HEK293 (cell line): ENCODE data around the gene CNTLN.

Source experiments
- ATF2 ChIP-seq: fragments of 450-650 bp; formaldehyde crosslinking; IDR thresholded peaks from 2 replicates; pipeline ENCODE4 v1.5.1; 2016; ENCODE audit warnings: missing biosample characterization, missing genetic modification characterization, low read depth
- GLIS1 ChIP-seq: fragments of 450-650 bp; formaldehyde crosslinking; IDR thresholded peaks from 2 replicates; pipeline ENCODE4 v1.5.1; 2016; ENCODE audit warnings: missing biosample characterization, missing genetic modification characterization
- HOXC10 ChIP-seq: sonication (generic); formaldehyde crosslinking; IDR thresholded peaks from 2 replicates; pipeline ENCODE4 v1.8.1; 2023; ENCODE audit warnings: mild to moderate bottlenecking, missing genetic modification reagents
- HOXD13 ChIP-seq: sonication (generic); formaldehyde crosslinking; IDR thresholded peaks from 2 replicates; pipeline ENCODE4 v1.8.0; 2022; ENCODE audit warnings: missing genetic modification reagents, borderline replicate concordance
- KLF7 ChIP-seq: fragments of 450-650 bp; formaldehyde crosslinking; IDR thresholded peaks from 2 replicates; pipeline ENCODE4 v1.5.1; 2016; ENCODE audit warnings: missing biosample characterization, missing genetic modification characterization, borderline replicate concordance
- MZF1 ChIP-seq: fragments of 450-650 bp; formaldehyde crosslinking; IDR thresholded peaks from 2 replicates; pipeline ENCODE4 v1.5.1; 2017; ENCODE audit warnings: missing biosample characterization, missing genetic modification characterization, borderline replicate concordance
- PBX3 ChIP-seq: sonication (generic); formaldehyde crosslinking; IDR thresholded peaks from 2 replicates; pipeline ENCODE4 v1.8.1; 2022; ENCODE audit warnings: mild to moderate bottlenecking, moderate library complexity, missing genetic modification reagents
- REPIN1 ChIP-seq: fragments of 450-650 bp; formaldehyde crosslinking; IDR thresholded peaks from 2 replicates; pipeline ENCODE4 v1.5.1; 2017; ENCODE audit warnings: missing biosample characterization, missing genetic modification characterization, low read depth
- TRIM28 ChIP-seq: IDR thresholded peaks from 2 replicates; pipeline ENCODE4 v1.6.1; 2011; ENCODE audit warnings: low read length, control low read depth, borderline replicate concordance
- ZBTB17 ChIP-seq: fragments of 450-650 bp; formaldehyde crosslinking; IDR thresholded peaks from 2 replicates; pipeline ENCODE4 v1.5.1; 2016; ENCODE audit warnings: missing biosample characterization, missing genetic modification characterization
- ZNF169 ChIP-seq: fragments of 450-650 bp; formaldehyde crosslinking; IDR thresholded peaks from 2 replicates; pipeline ENCODE4 v1.5.1; 2016; ENCODE audit warnings: missing biosample characterization, missing genetic modification characterization
- ZNF211 ChIP-seq: fragments of 450-650 bp; formaldehyde crosslinking; IDR thresholded peaks from 2 replicates; pipeline ENCODE4 v1.5.1; 2016; ENCODE audit warnings: low read depth, missing biosample characterization, missing genetic modification characterization
- ZNF221 ChIP-seq: fragments of 450-650 bp; formaldehyde crosslinking; IDR thresholded peaks from 2 replicates; pipeline ENCODE4 v1.5.1; 2017; ENCODE audit warnings: missing biosample characterization, missing genetic modification characterization, borderline replicate concordance
- ZNF280D ChIP-seq: fragments of 450-650 bp; formaldehyde crosslinking; IDR thresholded peaks from 2 replicates; pipeline ENCODE4 v1.5.1; 2016; ENCODE audit warnings: missing biosample characterization, missing genetic modification characterization
- ZNF37A ChIP-seq: fragments of 450-650 bp; IDR thresholded peaks from 2 replicates; pipeline ENCODE4 v1.5.1; 2018; ENCODE audit warnings: missing biosample characterization, missing genetic modification characterization
- ZNF423 ChIP-seq: fragments of 450-650 bp; formaldehyde crosslinking; IDR thresholded peaks from 2 replicates; pipeline ENCODE4 v1.5.1; 2016; ENCODE audit warnings: missing biosample characterization, missing genetic modification characterization
- ZNF449 ChIP-seq: fragments of 450-650 bp; formaldehyde crosslinking; IDR thresholded peaks from 2 replicates; pipeline ENCODE4 v1.5.1; 2017; ENCODE audit warnings: missing biosample characterization, mild to moderate bottlenecking, missing genetic modification characterization, moderate library complexity
- ZNF510 ChIP-seq: fragments of 450-650 bp; formaldehyde crosslinking; IDR thresholded peaks from 2 replicates; pipeline ENCODE4 v1.5.1; 2018; ENCODE audit warnings: mild to moderate bottlenecking, missing genetic modification characterization, missing biosample characterization; ENCODE audit not compliant: insufficient replicate concordance
- ZNF518A ChIP-seq: fragments of 450-650 bp; formaldehyde crosslinking; conservative IDR thresholded peaks from 2 replicates; pipeline ENCODE4 v1.5.1; 2016; ENCODE audit warnings: low read depth, missing biosample characterization, missing genetic modification characterization
- ZNF549 ChIP-seq: fragments of 450-650 bp; IDR thresholded peaks from 2 replicates; pipeline ENCODE4 v1.5.1; 2018; ENCODE audit warnings: missing biosample characterization, missing genetic modification characterization, mild to moderate bottlenecking, inconsistent platforms, moderate library complexity
- ZNF585B ChIP-seq: fragments of 450-650 bp; formaldehyde crosslinking; IDR thresholded peaks from 2 replicates; pipeline ENCODE4 v1.5.1; 2016; ENCODE audit warnings: missing biosample characterization, missing genetic modification characterization
- ZNF596 ChIP-seq: fragments of 450-650 bp; IDR thresholded peaks from 2 replicates; pipeline ENCODE4 v1.5.0; 2018; ENCODE audit warnings: missing biosample characterization, mild to moderate bottlenecking, missing genetic modification characterization, moderate library complexity
- ZNF610 ChIP-seq: fragments of 450-650 bp; formaldehyde crosslinking; IDR thresholded peaks from 2 replicates; pipeline ENCODE4 v1.5.1; 2016; ENCODE audit warnings: missing biosample characterization, missing genetic modification characterization, borderline replicate concordance
- ZNF654 ChIP-seq: fragments of 450-650 bp; formaldehyde crosslinking; IDR thresholded peaks from 2 replicates; pipeline ENCODE4 v1.5.1; 2016; ENCODE audit warnings: low read depth, missing biosample characterization, missing genetic modification characterization
- ZNF692 ChIP-seq: fragments of 450-650 bp; formaldehyde crosslinking; IDR thresholded peaks from 2 replicates; pipeline ENCODE4 v1.5.1; 2016; ENCODE audit warnings: missing biosample characterization, missing genetic modification characterization
- ZNF707 ChIP-seq: fragments of 450-650 bp; formaldehyde crosslinking; IDR thresholded peaks from 2 replicates; pipeline ENCODE4 v1.5.1; 2016; ENCODE audit warnings: missing biosample characterization, missing genetic modification characterization
- ZNF776 ChIP-seq: fragments of 450-650 bp; formaldehyde crosslinking; IDR thresholded peaks from 2 replicates; pipeline ENCODE4 v1.5.0; 2017; ENCODE audit warnings: missing biosample characterization, missing genetic modification characterization, borderline replicate concordance
- ZNF843 ChIP-seq: fragments of 450-650 bp; formaldehyde crosslinking; IDR thresholded peaks from 2 replicates; pipeline ENCODE4 v1.5.1; 2016; ENCODE audit warnings: missing biosample characterization, missing genetic modification characterization

Gene CNTLN

GRCh38 chr9:17116400-17116837 is 18.4 kb upstream of the CNTLN start (continued):
- TF ChIP-seq MZF1 = no peak
- no peak for TF ChIP-seq ZNF510
- peak; percentile 55; the same call in 1 of the 2 replicates for TF ChIP-seq ZBTB17 (tag by site-specific recombination)
- no peak for TF ChIP-seq ZNF596 (tag by site-specific recombination)
- TF ChIP-seq ZNF423 (tag by site-specific recombination) = no peak
- no peak for TF ChIP-seq ZNF280D (tag by site-specific recombination)
- TF ChIP-seq ZNF707 (tag by site-specific recombination) = no peak
- TF ChIP-seq ZNF549 = no peak
- TF ChIP-seq ZNF449 = no peak
- no peak for TF ChIP-seq ZNF211 (tag by site-specific recombination)
- TF ChIP-seq ZNF221 (tag by site-specific recombination) = no peak
- TF ChIP-seq ZNF692 (tag by site-specific recombination) = no peak
- no peak for TF ChIP-seq ZNF843 (tag by site-specific recombination)
- TF ChIP-seq ATF2 = no peak
- TF ChIP-seq ZNF776 (tag by site-specific recombination) = no peak
- no peak for TF ChIP-seq GLIS1 (tag by site-specific recombination)
- peak; percentile 31 for TF ChIP-seq ZNF654 (tag by site-specific recombination)
- TF ChIP-seq ZNF37A (tag by site-specific recombination) = no peak
- TF ChIP-seq KLF7 (tag by site-specific recombination) = no peak
- no peak for TF ChIP-seq ZNF169 (tag by site-specific recombination)
- no peak for TF ChIP-seq HOXD13 (CRISPR knock-in tag)
- TF ChIP-seq ZNF585B (tag by site-specific recombination) = no peak
- peak; percentile 54; the same call in 1 of the 2 replicates for TF ChIP-seq ZNF518A (tag by site-specific recombination)
- no peak for TF ChIP-seq TRIM28
- TF ChIP-seq HOXC10 (CRISPR knock-in tag) = no peak
- no peak for TF ChIP-seq PBX3
- TF ChIP-seq ZNF610 (tag by site-specific recombination) = no peak
- TF ChIP-seq REPIN1 (tag by site-specific recombination) = no peak
